GM20000 (cell line): ENCODE data around the gene URB2.

Source experiments
- DNase-seq: peaks from one replicate; pipeline ENCODE4 v3.0.0; 2012; ENCODE audit warnings: low spot score
- CTCF ChIP-seq: IDR thresholded peaks from 2 replicates; pipeline ENCODE4 v1.5.1; 2012; ENCODE audit warnings: mild to moderate bottlenecking, control low read depth; ENCODE audit errors: extremely low read depth, missing control alignments

Gene URB2

GRCh38 chr1:229661897-229662296 lies 35.9 kb downstream of the URB2 start:
- no peak for DNase-seq
- TF ChIP-seq CTCF = no peak

GRCh38 chr1:229664133-229664689 lies 38.2 kb downstream of the URB2 start:
- DNase-seq = peak; percentile 43
- TF ChIP-seq CTCF = no peak

GRCh38 chr1:229665912-229666558 lies 40.0 kb downstream of the URB2 start:
- no peak for DNase-seq

GRCh38 chr1:229666585-229666984 lies 40.5 kb downstream of the URB2 start:
- TF ChIP-seq CTCF = no peak
- no peak for DNase-seq

More at GRCh38 chr1:229665912-229666558, 40.0 kb downstream of the URB2 start:
- no peak for TF ChIP-seq CTCF

- DNase-seq = no peak
- no peak for TF ChIP-seq CTCF
Measured at GRCh38 chr1:229669333-229669732, 43.3 kb downstream of the URB2 start.

GRCh38 chr1:229671310-229671709 lies 45.3 kb downstream of the URB2 start:
- no peak for TF ChIP-seq CTCF
- DNase-seq = no peak

- no peak for DNase-seq
- TF ChIP-seq CTCF = no peak
Measured at GRCh38 chr1:229672246-229672645, 46.2 kb downstream of the URB2 start.
